Loucy (cell line): Measurements from ENCODE around the gene LYL1.

Experiments used
- H2AFZ ChIP-seq: fragments of 200-600 bp; sonication (generic); 2 replicates; pipeline ENCODE4 v1.6.0; 2016; ENCODE audit warnings: antibody characterized with exemption, mild to moderate bottlenecking, low read length, moderate library complexity
- H3F3A ChIP-seq: fragments of 200-600 bp; 2 replicates; pipeline ENCODE4 v1.6.0; 2016; ENCODE audit warnings: antibody characterized with exemption, low read depth, mild to moderate bottlenecking
- H3K27me3 ChIP-seq: fragments of 200-600 bp; sonication (generic); 2 replicates; pipeline ENCODE4 v1.6.1; 2014; ENCODE audit warnings: low read length, mild to moderate bottlenecking; ENCODE audit not compliant: insufficient read depth, poor library complexity, severe bottlenecking
- H3K36me3 ChIP-seq: fragments of 200-600 bp; sonication (generic); 2 replicates; pipeline ENCODE4 v1.6.1; 2016; ENCODE audit warnings: low read length; ENCODE audit not compliant: insufficient read depth
- H3K4me1 ChIP-seq: fragments of 200-600 bp; sonication (generic); 2 replicates; pipeline ENCODE4 v1.5.1; 2014; ENCODE audit warnings: low read length, mild to moderate bottlenecking; ENCODE audit not compliant: insufficient read depth, poor library complexity, severe bottlenecking
- H3K4me2 ChIP-seq: fragments of 200-600 bp; sonication (generic); 2 replicates; pipeline ENCODE4 v1.6.0; 2014; ENCODE audit warnings: antibody characterized with exemption, low read length, low read depth, mild to moderate bottlenecking; ENCODE audit not compliant: poor library complexity, severe bottlenecking
- H3K4me3 ChIP-seq: fragments of 200-600 bp; sonication (generic); 2 replicates; pipeline ENCODE4 v1.5.1; 2014; ENCODE audit warnings: low read length, mild to moderate bottlenecking, mixed read lengths; ENCODE audit not compliant: poor library complexity, severe bottlenecking
- H3K79me2 ChIP-seq: fragments of 200-600 bp; sonication (generic); 2 replicates; pipeline ENCODE4 v1.6.1; 2014; ENCODE audit warnings: low read length; ENCODE audit not compliant: insufficient read depth
- H3K9ac ChIP-seq: fragments of 200-600 bp; sonication (generic); 2 replicates; pipeline ENCODE4 v1.6.0; 2014; ENCODE audit warnings: mild to moderate bottlenecking, low read depth, low read length, moderate library complexity; ENCODE audit not compliant: poor library complexity, severe bottlenecking
- H3K9me2 ChIP-seq: fragments of 200-600 bp; sonication (generic); replicated peaks from 2 replicates; pipeline ENCODE4 v1.6.1; 2016; ENCODE audit warnings: low read depth, low read length, mixed read lengths
- H3K9me3 ChIP-seq: fragments of 200-600 bp; sonication (generic); 2 replicates; pipeline ENCODE4 v1.6.1; 2014; ENCODE audit warnings: mild to moderate bottlenecking, antibody characterized with exemption, low read length, low read depth; ENCODE audit not compliant: insufficient read depth
- H4K20me1 ChIP-seq: fragments of 200-600 bp; sonication (generic); 2 replicates; pipeline ENCODE4 v1.6.0; 2014; ENCODE audit warnings: antibody characterized with exemption, low read length, mild to moderate bottlenecking; ENCODE audit not compliant: insufficient read depth, poor library complexity, severe bottlenecking
- EZH2phosphoT487 ChIP-seq: fragments of 200-600 bp; IDR thresholded peaks from 2 replicates; pipeline ENCODE4 v1.6.1; 2018; ENCODE audit warnings: antibody characterized with exemption, mild to moderate bottlenecking, moderate library complexity, borderline replicate concordance
- TF ChIP-seq, protein P1 (sequence below): fragments of 200-600 bp; sonication (generic); conservative IDR thresholded peaks from 2 replicates; pipeline ENCODE4 v1.5.1; 2014; ENCODE audit warnings: mild to moderate bottlenecking, antibody characterized with exemption, low read length

LYL1 gene

GRCh38 chr19:13102666-13103580 is at the start of gene LYL1:
Gene LYL1, minus strand, starts transcription at chr19:13102858. Its CDS starts 1,687 bp downstream, at chr19:13101171.
- Histone ChIP-seq H3K4me3 (peak within 1 kb of the TSS; percentile 94), H3F3A (peaks cover 28% of the 10 kb centered on the region), H3K4me2 (peak within 1 kb of the TSS; percentile 97), H3K9me3 (no peaks in the 10 kb centered on the region), H3K79me2 (peaks cover 79% of the 10 kb centered on the region), H3K9me2 (no peaks in the 10 kb centered on the region), H2AFZ (no peak within 1 kb of the TSS), H3K36me3 (peaks cover 30% of the 10 kb centered on the region), H3K27me3 (peaks cover 32% of the 10 kb centered on the region), H3K4me1 (peaks cover 16% of the 10 kb centered on the region), H4K20me1 (peaks cover 40% of the 10 kb centered on the region), H3K9ac (peak within 1 kb of the TSS; percentile 100)
- TF ChIP-seq EZH2phosphoT487 = no peak
- TF ChIP-seq, protein P1, sequence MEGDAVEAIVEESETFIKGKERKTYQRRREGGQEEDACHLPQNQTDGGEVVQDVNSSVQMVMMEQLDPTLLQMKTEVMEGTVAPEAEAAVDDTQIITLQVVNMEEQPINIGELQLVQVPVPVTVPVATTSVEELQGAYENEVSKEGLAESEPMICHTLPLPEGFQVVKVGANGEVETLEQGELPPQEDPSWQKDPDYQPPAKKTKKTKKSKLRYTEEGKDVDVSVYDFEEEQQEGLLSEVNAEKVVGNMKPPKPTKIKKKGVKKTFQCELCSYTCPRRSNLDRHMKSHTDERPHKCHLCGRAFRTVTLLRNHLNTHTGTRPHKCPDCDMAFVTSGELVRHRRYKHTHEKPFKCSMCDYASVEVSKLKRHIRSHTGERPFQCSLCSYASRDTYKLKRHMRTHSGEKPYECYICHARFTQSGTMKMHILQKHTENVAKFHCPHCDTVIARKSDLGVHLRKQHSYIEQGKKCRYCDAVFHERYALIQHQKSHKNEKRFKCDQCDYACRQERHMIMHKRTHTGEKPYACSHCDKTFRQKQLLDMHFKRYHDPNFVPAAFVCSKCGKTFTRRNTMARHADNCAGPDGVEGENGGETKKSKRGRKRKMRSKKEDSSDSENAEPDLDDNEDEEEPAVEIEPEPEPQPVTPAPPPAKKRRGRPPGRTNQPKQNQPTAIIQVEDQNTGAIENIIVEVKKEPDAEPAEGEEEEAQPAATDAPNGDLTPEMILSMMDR = no peak

DNA sequence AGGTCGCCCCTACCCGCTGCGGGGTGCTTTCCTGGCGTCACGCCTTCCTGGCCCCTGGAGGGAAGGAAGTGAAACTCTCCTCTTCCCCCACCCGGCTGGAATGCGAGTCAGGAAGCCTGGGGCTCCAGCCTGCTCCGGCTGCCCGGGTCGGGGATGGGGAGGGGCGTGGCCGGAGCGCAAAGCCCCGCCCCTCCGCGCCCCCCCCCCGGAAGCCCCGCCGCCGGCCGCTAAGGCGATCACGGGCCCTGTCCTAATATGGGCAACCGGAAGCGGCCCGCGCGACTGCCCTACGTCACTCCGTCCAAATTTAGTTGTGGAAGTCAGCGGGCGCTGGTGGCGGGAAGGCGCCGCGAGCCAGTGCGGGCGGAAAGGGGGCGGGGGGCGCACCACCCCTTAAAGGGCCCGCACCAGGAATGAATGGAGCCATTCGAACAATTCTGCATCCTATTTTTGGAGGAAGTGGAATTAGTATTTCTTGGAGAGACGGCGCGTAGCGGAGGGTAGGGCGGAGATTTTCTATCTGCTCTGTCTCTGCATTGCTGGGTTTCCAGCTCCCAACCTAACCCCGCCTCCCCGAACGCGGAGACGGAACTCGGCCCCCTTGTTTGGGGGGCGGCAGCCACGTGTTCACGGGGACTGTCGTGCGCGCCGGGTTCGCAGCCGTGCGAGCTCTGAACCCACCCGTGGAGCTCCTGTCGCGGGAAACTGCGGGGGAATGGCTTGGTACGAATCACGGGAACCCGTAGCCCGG is 49.1 kb upstream of the LYL1 start:
- Histone ChIP-seq H3K9me3 (no peaks in the 10 kb centered on the region), H3K36me3 (0 out of 2 replicates have a peak, but pooled peaks cover 4% of the 10 kb centered on the region), H3K79me2 (peaks cover 58% of the 10 kb centered on the region), H2AFZ (peak overlapping the region; percentile 35), H4K20me1 (peaks cover 24% of the 10 kb centered on the region), H3K9ac (peak overlapping the region; percentile 95), H3K4me2 (peak overlapping the region; percentile 85), H3F3A (peaks cover 12% of the 10 kb centered on the region), H3K9me2 (no peaks in the 10 kb centered on the region), H3K4me3 (peak overlapping the region; percentile 98), H3K4me1 (peaks cover 21% of the 10 kb centered on the region), H3K27me3 (peaks cover 13% of the 10 kb centered on the region)
- TF ChIP-seq EZH2phosphoT487 = no peak
- TF ChIP-seq, protein P1 = no peak

- H3K4me3 ChIP-seq = peak overlapping the region; percentile 98
- H3K9me2 ChIP-seq = no peaks in the 10 kb centered on the region
- peaks cover 14% of the 10 kb centered on the region for H3K4me1 ChIP-seq
- H4K20me1 ChIP-seq = peaks cover 24% of the 10 kb centered on the region
- TF ChIP-seq EZH2phosphoT487 = no peak
- TF ChIP-seq, protein P1 = no peak
- peaks cover 9% of the 10 kb centered on the region for H3F3A ChIP-seq
- H2AFZ ChIP-seq = peak overlapping the region; percentile 88; the same call in 1 of the 2 replicates
- peak overlapping the region; percentile 85 for H3K4me2 ChIP-seq
- H3K9me3 ChIP-seq = no peaks in the 10 kb centered on the region
- H3K36me3 ChIP-seq = 0 out of 2 replicates have a peak, but pooled peaks cover 4% of the 10 kb centered on the region
- peaks cover 58% of the 10 kb centered on the region for H3K79me2 ChIP-seq
- peak overlapping the region; percentile 95 for H3K9ac ChIP-seq
- peaks cover 13% of the 10 kb centered on the region for H3K27me3 ChIP-seq
These were observed 48.4 kb upstream of the LYL1 start for GRCh38 chr19:13150931-13151604.
